Breast epithelium (tissue), 4 donors: ENCODE measurements around the gene AP1S3. TPM values are rescaled to one million over a fixed set of nuclear protein-coding genes. Genes with fewer than 3 reads are reported as not detected.
A peak's percentile ranks its signal among the peaks of the same experiment; 100 is the strongest.
"Not testable (repeated sequence)": the region's sequence is repeated elsewhere in the genome, so short reads cannot be mapped to it uniquely, and the experiment has no call there.

Source experiments
- DNase-seq, 2 donors: peaks; one replicate each; pipeline ENCODE4 v3.0.0-alpha.2; 2019; ENCODE audit warnings: low spot score in 2 of 2
- H3K27ac ChIP-seq, 2 donors: fragments of 200-600 bp; sonication (generic) in 1 of 2; one replicate each; pipeline ENCODE4 v1.5.1; 2016 to 2019; ENCODE audit warnings: mild to moderate bottlenecking in 1 of 2
- H3K27me3 ChIP-seq, 2 donors: fragments of 200-600 bp; sonication (generic) in 1 of 2; one replicate each; pipeline versions ENCODE4 v1.5.1 to v1.6.0; 2017 to 2019; ENCODE audit warnings: control low read depth in 1 of 2, mild to moderate bottlenecking in 1 of 2
- H3K36me3 ChIP-seq: fragments of 200-600 bp; one replicate; pipeline ENCODE4 v1.5.1; 2019
- H3K4me1 ChIP-seq, 2 donors: fragments of 200-600 bp; sonication (generic); one replicate each; pipeline ENCODE4 v1.5.1; 2016 to 2019; ENCODE audit warnings: control low read depth in 1 of 2
- H3K4me3 ChIP-seq, 3 donors: fragments of 200-600 bp; sonication (generic); 1 replicate in 2 of 3; 2 replicates in 1 of 3; pipeline ENCODE4 v1.5.1; 2016 to 2019; ENCODE audit warnings: mild to moderate bottlenecking in 3 of 3, moderate library complexity in 2 of 3
- H3K9me3 ChIP-seq, 2 donors: fragments of 200-600 bp; sonication (generic) in 1 of 2; one replicate each; pipeline ENCODE4 v1.5.1; 2016 to 2019; ENCODE audit warnings: control low read depth in 1 of 2
- POLR2A ChIP-seq: fragments of 450-650 bp; IDR thresholded peaks from one replicate; pipeline ENCODE4 v1.6.1; 2016; ENCODE audit warnings: antibody characterized with exemption, mild to moderate bottlenecking, moderate library complexity
- POLR2AphosphoS5 ChIP-seq, 3 donors: sonication (generic); formaldehyde crosslinking; IDR thresholded peaks; one replicate each; pipeline ENCODE4 v1.6.1; 2017; ENCODE audit warnings: antibody characterized with exemption in 3 of 3
- intact Hi-C: fragments of 100-400 bp; cut with DNase I; formaldehyde crosslinking; loops from one replicate; pipeline ENCODE4 v1.15.1; 2023; ENCODE audit warnings: low total_unique reads
- total RNA-seq, 3 donors: library from RNA; depleted of rRNA; stranded (reverse); fragments of >200 nt; gene quantifications; one replicate each; pipeline ENCODE4 v1.1.0, GENCODE V29; 2016
- TF ChIP-seq, protein P1 (sequence below), 3 donors: fragments of 450-650 bp; IDR thresholded peaks; one replicate each; pipeline ENCODE4 v1.5.1; 2016 to 2017; ENCODE audit warnings: antibody characterized with exemption in 3 of 3, mild to moderate bottlenecking in 3 of 3, moderate library complexity in 3 of 3

AP1S3 gene
- total RNA-seq, 3 donors from 2014 or later: 2.1 to 9.5 (median 4.7) TPM

DNA sequence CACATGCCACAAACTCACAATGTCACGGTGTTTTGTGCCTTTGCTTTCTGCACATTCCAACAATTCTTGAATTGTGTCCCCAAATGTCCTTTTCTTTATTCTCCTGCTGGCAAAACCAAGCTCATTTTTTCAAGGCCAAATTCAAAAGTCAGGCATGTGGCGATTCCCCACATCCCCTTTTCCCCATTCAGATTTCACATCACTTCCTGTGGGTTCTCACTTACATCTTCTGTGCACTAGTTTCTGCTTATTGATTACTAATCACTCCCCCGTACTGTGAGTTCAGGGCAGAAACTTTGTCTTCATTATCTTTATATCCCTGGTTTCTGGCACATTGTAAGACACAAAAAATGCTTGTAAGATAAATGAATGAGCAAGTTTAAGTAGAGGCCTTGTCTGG is 69.2 kb downstream of the AP1S3 start:
- DNase-seq: no peak
- no peaks in the 10 kb centered on the region for H3K36me3 ChIP-seq

DNA sequence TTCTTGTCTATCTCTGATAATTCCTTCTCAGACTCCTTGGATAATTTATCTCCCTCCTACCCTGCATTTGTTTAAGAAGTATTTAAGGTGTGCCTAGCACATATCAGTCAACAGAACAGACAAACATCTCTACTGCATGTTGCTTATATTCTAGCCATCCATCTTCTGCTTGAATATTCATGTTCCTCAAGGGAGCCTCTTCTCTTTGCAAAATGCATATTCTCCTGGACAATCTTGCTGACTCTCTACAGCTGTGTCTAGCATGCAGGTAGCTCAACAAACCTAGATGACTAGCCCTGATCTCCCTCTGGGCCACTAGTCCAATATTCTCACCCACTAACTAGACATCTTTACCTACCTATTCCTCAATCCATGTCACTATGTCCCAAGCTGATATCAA is 70.0 kb downstream of the AP1S3 start:
- Histone ChIP-seq H3K36me3 (no peaks in the 10 kb centered on the region), H3K27ac (no peak overlapping the region), H3K9me3 (no peaks in the 10 kb centered on the region), H3K4me3 (no peak overlapping the region), H3K4me1 (no peaks in the 10 kb centered on the region), H3K27me3 (no peaks in the 10 kb centered on the region)
- DNase-seq: no peak
- TF ChIP-seq POLR2AphosphoS5 (IDR thresholded peaks at IDR 0.05): no peak
- TF ChIP-seq POLR2A: no peak
- TF ChIP-seq, protein P1, sequence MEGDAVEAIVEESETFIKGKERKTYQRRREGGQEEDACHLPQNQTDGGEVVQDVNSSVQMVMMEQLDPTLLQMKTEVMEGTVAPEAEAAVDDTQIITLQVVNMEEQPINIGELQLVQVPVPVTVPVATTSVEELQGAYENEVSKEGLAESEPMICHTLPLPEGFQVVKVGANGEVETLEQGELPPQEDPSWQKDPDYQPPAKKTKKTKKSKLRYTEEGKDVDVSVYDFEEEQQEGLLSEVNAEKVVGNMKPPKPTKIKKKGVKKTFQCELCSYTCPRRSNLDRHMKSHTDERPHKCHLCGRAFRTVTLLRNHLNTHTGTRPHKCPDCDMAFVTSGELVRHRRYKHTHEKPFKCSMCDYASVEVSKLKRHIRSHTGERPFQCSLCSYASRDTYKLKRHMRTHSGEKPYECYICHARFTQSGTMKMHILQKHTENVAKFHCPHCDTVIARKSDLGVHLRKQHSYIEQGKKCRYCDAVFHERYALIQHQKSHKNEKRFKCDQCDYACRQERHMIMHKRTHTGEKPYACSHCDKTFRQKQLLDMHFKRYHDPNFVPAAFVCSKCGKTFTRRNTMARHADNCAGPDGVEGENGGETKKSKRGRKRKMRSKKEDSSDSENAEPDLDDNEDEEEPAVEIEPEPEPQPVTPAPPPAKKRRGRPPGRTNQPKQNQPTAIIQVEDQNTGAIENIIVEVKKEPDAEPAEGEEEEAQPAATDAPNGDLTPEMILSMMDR (IDR thresholded peaks at IDR 0.05): no peak
- intact Hi-C loops: no loop called here

More for the DNA sequence above, 69.2 kb downstream of the AP1S3 start:
- H3K27me3 ChIP-seq: no peaks in the 10 kb centered on the region
- H3K27ac ChIP-seq: no peak overlapping the region
- H3K9me3 ChIP-seq: no peaks in the 10 kb centered on the region
- TF ChIP-seq POLR2AphosphoS5 (IDR thresholded peaks at IDR 0.05): no peak
- TF ChIP-seq POLR2A: no peak
- no peak overlapping the region for H3K4me3 ChIP-seq
- no peaks in the 10 kb centered on the region for H3K4me1 ChIP-seq
- intact Hi-C loops: no loop called here

DNA sequence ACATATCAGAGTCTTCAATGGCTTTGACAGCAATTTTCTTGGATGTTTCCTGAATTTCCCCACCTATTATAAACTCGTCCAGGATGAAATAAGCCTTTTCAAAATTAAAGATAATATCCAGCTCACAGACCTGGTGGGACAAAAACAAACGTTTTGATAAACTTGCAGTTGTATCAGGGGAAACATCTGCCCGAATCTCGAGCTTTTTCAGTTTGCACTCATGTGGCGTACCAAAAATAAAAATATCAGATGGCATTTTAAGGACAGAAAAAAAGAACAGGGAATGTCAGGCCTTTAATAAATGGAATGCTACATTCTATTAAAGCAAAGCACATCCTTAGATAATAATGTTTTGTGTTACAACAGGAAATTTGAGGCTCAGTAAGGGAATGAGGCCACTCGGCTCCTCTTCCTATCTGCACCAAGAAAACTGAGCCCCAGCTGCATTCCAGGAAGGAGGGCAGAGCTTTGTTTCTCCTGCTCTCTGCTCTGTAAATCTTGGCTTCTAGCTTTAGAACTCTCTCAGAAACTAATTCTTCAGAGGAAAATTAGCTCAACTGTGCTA is 72.1 kb downstream of the AP1S3 start:
- Histone ChIP-seq H3K9me3 (no peaks in the 10 kb centered on the region), H3K4me3 (no peak overlapping the region), H3K4me1 (no peaks in the 10 kb centered on the region), H3K27me3 (no peaks in the 10 kb centered on the region), H3K27ac (no peak overlapping the region), H3K36me3 (no peaks in the 10 kb centered on the region)
- TF ChIP-seq, protein P1 (IDR thresholded peaks at IDR 0.05): no peak
- TF ChIP-seq POLR2AphosphoS5 (IDR thresholded peaks at IDR 0.05) (no peak), POLR2A (no peak)
- intact Hi-C loops: no loop called here
- DNase-seq: no peak

DNA sequence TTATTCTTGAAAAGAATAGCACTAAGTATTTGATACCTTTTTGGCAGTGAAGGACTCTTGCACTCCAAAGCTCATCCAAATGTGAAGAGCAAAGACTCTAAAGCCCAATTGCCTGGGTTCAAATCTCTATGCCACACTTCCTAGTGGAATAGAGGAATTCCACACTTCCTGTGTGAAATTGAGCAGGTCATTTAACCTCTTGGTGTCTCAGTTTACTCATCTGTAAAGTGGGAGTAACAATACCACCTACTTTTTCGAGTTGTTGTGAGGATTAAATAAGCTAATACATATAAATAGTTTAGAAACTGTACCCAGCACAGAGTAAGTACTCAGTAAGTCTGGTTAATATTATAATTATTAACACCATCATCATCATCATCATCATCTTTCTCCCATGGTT is 72.6 kb downstream of the AP1S3 start:
- H3K27ac ChIP-seq: no peak overlapping the region
- no peak overlapping the region for H3K4me3 ChIP-seq
- intact Hi-C loops: no loop called here
- no peaks in the 10 kb centered on the region for H3K4me1 ChIP-seq
- DNase-seq: no peak
- TF ChIP-seq, protein P1 (IDR thresholded peaks at IDR 0.05): no peak
- TF ChIP-seq POLR2AphosphoS5 (IDR thresholded peaks at IDR 0.05) (no peak), POLR2A (no peak)
- H3K36me3 ChIP-seq: no peaks in the 10 kb centered on the region
- no peaks in the 10 kb centered on the region for H3K9me3 ChIP-seq
- H3K27me3 ChIP-seq: no peaks in the 10 kb centered on the region

DNA sequence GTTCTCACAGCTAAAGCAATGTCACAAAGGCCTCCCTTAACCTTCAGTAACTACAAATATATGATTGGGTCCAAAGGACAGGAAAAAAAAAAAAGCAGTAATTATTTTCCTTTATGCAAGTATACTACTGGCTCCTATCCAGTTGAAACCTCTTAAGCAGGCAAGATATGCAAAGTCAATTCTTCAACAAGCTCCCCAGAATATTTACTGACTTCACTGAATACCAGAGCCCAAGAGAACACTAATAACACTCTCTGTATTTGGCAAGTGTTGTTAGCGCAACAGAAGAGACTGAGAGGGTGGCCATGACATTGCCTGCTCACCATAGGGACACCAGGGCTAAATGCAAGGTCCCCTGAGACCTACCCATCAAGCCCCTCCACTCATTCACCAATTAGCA is 74.5 kb downstream of the AP1S3 start:
- no peaks in the 10 kb centered on the region for H3K9me3 ChIP-seq
- no peaks in the 10 kb centered on the region for H3K4me1 ChIP-seq
- H3K4me3 ChIP-seq: no peak overlapping the region
- intact Hi-C loops: no loop called here
- no peaks in the 10 kb centered on the region for H3K27me3 ChIP-seq
- TF ChIP-seq POLR2A: no peak
- TF ChIP-seq, protein P1 (IDR thresholded peaks at IDR 0.05): no peak
- no peak overlapping the region for H3K27ac ChIP-seq
- no peaks in the 10 kb centered on the region for H3K36me3 ChIP-seq
- DNase-seq: no peak

DNA sequence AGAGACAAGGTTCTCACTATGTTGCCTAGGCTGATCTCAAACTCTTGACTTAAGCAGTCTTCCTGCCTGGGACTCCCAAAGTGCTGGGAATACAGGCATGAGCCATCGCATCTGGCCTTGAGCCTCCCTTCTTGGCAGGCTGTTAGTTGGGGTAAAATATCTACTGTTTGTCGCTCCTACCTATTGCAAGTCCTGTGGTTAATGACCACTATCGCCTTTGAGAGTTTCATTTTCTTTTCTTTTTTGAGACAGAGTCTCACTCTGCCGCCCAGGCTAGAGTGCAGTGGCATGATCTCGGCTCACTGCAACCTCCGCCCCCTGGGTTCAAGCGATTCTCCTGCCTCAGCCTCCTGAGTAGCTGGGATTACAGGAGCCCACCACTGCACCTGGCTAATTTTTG is 75.6 kb downstream of the AP1S3 start:
- H3K36me3 ChIP-seq, DNase-seq, H3K27me3 ChIP-seq, H3K4me1 ChIP-seq, H3K4me3 ChIP-seq, H3K9me3 ChIP-seq, intact Hi-C loops: not testable (repeated sequence)
- peak overlapping the region; percentile 55 to 65 for H3K27ac ChIP-seq
